DMS 273 (cell line): Measurements from ENCODE around the gene ANAPC4.

ENCODE experiments used
- DNase-seq: peaks from one replicate; lab custom pipeline; 2025; ENCODE audit not compliant: unreplicated experiment; lab: John Stamatoyannopoulos, UW

The ANAPC4 gene

GRCh38 chr4:25430630-25431029 is 53.6 kb downstream of the ANAPC4 start:
- DNase-seq = no peak

DNA sequence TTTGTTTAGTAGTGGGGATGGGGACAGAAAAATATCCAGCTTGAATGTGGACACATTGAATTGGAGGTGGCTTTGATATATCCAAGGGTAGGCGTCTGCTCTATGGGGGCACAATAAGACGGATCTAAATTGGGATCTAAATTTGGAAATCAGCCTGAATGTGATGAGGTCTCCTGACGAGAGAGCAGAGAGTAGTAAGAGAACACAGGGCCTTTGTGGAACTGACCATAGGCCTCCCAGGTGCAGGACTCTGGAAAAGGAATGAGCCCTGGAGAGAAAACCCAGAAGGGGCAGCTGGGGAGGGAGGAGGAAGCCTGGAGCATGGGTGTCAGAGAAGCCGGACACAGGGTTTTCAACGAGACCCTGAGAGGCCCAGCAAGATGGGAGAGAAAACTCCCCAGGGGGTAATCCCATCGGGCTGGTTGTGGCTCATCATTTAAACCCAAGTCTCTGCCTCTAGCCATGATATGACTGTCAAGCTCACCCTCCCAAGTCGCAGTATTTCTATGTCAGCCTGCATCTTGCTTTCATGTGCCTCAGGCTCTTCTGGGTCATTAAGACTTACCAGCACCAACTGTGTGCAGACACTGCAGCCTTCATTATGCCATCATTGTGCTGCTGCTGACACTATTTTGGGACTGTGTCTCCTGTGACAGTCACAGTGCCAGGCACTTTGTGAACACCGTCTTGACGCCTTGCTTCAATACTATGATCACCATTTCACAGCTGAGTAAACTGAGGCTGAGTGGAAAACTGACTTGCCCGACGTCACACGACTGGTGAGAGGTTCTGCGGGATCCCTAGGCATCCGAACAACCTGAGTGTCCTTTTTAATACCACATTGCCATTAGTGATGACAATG is 57.1 kb downstream of the ANAPC4 start:
- no peak for DNase-seq

- peak; percentile 37 for DNase-seq
Observed at GRCh38 chr4:25437926-25438325, 60.9 kb downstream of the ANAPC4 start.

DNA sequence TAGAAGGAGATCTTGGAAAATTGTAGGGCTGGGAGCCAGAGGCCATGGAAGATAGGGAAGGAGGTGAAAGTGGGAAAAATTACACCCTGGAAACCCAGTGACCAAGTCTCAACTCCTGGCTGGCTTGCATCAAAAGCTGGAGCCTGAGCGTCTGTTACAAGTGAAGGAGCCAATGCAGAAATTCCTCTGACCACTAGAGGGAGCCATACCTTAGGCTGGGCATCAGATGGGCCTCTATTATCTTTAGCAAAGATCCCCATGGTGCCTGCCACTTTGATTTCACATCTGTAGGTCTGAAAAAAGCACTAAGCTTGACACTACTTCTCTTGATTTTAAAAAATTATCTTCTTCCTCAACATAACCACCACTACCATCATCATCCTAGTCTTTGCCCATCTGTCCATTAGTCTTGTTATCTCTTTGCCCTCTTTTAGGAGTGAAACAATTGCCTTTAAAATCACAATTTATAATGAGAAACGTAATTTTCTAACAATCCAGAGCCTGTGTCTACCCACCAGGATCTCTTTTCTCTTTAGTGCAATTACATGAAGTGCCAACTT is 62.9 kb downstream of the ANAPC4 start:
- peak; percentile 85 for DNase-seq

GRCh38 chr4:25440478-25441030 is 63.5 kb downstream of the ANAPC4 start:
- DNase-seq = peak; percentile 5

GRCh38 chr4:25441519-25442117 is 64.6 kb downstream of the ANAPC4 start:
- DNase-seq = peak; percentile 68

GRCh38 chr4:25442863-25443307 is 65.8 kb downstream of the ANAPC4 start:
- no peak for DNase-seq

DNA sequence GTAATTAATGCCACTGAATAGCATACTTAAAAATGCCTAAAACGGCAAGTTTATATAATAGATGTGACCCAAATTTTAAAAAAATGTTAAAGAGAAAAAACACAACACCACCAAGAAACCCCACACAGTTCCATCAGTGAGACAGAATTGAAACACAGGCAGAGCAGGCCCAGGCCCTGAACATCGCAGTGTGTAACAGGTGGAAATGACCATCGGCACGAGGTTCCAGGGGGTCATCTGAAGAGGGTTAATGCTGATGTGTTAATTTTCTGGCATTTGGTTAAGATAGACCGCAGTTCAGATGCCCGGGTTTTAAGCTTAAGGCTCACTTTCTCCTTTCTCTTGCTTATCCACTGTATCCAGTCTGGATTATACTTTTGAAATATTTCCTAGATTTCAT is 66.8 kb downstream of the ANAPC4 start:
- DNase-seq = no peak

DNA sequence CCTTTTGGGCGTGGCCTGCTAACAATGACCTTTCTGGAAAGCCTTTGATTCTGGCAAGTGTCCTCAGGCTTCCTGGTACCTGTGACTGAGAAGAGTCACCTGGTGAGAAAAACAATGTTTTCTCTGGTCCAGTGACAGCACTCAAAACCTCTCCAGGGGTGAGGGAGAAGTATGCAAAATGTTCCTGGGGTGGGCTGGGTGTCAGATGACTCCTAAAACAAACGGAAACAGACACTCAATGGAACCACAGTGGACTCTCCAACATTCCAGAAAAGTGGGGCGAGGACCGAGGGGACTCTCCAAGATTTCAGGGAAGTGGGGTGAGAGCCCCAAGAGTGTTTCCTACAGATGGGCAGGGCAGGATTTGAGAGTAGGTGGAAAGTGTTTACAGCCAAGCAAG is 69.5 kb downstream of the ANAPC4 start:
- DNase-seq = no peak

- DNase-seq = no peak
Observed at GRCh38 chr4:25448379-25449109, 71.5 kb downstream of the ANAPC4 start.

- DNase-seq = no peak
Observed at GRCh38 chr4:25449270-25449669, 72.2 kb downstream of the ANAPC4 start.

- no peak for DNase-seq
Observed at GRCh38 chr4:25449688-25450087, 72.6 kb downstream of the ANAPC4 start.

GRCh38 chr4:25450491-25450901 is 73.4 kb downstream of the ANAPC4 start:
- DNase-seq = no peak

GRCh38 chr4:25451676-25452075 is 74.6 kb downstream of the ANAPC4 start:
- no peak for DNase-seq

DNA sequence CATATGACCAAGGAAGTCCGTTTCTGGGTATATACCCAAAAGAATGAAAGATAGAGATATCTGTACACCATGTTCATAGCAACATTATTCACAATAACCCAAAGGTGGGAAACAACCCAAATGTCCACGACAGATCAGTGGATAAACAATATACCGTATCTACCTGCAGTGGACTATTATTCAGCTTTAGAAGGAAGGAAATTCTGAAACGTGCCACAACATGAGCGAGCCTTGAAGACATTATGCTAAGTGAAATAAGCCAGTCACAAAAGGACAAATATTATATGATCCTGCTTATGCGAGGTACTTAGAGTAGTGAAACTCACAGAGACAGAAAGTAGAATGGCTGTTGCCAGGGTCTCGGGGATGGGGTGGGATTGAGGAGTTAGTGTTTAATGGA is 75.0 kb downstream of the ANAPC4 start:
- no peak for DNase-seq

- no peak for DNase-seq
Observed at GRCh38 chr4:25454476-25454875, 77.4 kb downstream of the ANAPC4 start.

- DNase-seq = no peak
Observed at GRCh38 chr4:25457053-25457715, 80.1 kb downstream of the ANAPC4 start.

GRCh38 chr4:25466966-25467697 is 90.1 kb downstream of the ANAPC4 start:
- DNase-seq = no peak

DNA sequence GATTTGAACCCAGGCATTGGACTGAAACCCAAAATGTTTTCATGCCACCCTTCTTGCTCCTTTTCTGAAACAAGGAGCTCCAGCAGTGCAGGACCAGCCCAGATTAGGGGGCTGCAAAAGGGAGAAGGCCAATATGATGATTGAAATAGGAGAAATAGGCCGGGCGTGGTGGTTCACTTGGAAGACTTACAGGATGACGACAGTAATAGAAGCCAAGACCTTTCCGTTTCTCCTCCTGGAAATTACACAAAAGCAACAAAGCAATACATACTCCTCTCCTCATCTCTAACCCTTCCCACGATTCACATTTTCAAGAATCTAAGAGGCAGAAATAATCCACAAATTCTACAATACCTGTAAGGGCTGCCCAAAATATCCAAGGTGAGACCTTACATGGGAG is 90.8 kb downstream of the ANAPC4 start:
- no peak for DNase-seq
